NK-92 (cell line): ENCODE data around the gene RAD51B.
"Not testable (repeated sequence)": the region's sequence is repeated elsewhere in the genome, so short reads cannot be mapped to it uniquely, and the experiment has no call there.

Experiments
- DNase-seq: peaks from one replicate; lab custom pipeline; 2025; ENCODE audit not compliant: unreplicated experiment; lab: John Stamatoyannopoulos, UW

The RAD51B gene

DNA sequence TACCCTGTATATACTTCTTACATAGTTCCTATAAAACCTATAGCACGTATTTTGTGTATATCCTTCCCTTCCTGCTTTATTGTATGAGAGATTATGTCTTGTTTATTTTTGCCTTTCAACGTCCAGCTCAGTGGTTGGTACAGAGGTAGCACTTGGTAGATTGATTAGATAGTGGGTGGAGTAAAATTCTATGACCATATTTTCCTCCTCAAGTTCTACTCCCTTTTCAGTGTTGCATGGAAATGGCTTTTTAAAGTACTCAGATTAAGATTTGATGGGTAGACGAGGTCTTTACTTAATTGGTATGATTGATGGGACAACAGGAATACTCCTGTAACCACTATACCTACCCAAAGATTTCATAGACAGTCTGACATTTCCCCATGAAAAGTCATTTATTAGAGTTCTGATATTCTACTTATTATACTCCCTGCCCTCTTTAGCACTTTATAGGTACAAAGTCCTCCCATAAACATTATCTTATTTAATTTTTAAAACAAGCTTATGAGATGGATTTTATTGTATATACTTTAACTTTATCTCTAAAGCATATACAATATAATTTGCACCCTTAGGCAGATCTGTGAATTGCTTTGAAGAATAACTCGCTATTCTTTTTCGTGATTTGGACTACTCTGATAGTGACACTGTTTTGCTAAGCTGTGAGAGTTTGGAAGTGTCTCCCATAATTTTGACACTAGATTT is 348.0 kb downstream of the RAD51B start:
- no peak for DNase-seq

DNA sequence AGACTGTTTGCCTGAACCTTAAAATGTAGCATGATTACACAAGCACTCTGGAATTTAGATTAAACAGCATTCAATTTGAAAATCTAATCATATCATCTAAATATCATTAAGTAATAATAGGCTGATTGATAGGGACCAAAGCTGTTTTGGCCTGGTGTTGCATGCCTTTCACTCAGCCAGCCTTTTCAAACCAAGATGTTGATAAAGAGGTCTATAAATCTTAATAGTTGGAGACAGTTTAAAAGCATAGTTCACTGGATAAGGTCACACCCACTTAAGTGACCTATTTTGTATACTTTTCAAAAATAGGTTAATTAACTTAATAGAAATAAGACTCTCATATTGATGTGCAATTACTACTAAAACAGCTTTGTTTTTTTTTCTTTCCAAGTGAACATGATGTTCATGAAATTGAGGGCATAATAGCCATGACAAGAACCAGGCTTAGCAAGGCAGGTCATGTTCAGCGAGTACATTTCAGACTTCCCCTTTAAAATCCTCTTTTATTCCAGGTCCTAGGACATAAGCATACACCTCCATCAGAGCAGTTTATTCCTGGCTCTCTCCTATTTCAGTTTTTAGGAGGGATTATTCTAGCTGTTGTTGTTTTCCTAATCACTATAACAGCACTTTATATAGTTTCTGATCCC is 349.0 kb downstream of the RAD51B start:
- no peak for DNase-seq

DNA sequence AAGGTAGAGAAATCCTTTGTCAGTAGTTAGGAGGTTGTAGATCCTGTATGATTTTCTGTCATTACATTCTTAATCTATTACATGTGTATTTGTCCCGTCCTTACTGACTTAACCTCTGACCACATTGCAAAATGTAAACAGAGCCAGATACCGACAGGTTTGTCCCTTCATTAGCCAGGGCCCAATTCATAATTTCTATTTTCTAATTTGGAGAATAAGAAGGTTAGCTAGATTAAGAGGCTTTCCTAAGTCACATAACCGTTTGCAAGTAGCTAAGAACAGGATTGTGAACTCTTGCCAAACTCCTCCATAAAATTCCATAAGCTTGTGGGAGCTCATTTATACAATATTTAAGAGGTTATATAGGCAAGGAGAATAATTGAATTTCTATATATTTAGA is 352.6 kb downstream of the RAD51B start:
- DNase-seq: no peak

DNA sequence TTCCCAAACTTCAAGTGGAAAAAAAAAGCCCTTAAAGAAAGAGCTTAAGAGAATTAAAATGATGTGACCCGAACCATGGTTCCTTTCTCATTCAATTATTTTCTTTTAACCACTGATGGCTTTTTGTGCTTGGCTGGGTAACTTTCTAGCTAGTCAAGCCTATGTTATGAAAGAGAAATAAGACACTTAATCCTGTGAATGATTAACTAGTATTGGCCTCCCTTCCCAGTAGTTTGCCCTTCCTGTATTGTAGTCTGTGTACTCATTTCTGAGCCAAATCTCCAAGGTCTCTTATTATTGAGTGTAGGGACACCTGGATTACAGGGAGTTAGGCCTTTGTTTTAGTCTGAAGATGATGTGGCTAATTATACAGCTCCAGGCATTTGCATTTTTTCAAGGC is 353.0 kb downstream of the RAD51B start:
- DNase-seq: no peak

DNA sequence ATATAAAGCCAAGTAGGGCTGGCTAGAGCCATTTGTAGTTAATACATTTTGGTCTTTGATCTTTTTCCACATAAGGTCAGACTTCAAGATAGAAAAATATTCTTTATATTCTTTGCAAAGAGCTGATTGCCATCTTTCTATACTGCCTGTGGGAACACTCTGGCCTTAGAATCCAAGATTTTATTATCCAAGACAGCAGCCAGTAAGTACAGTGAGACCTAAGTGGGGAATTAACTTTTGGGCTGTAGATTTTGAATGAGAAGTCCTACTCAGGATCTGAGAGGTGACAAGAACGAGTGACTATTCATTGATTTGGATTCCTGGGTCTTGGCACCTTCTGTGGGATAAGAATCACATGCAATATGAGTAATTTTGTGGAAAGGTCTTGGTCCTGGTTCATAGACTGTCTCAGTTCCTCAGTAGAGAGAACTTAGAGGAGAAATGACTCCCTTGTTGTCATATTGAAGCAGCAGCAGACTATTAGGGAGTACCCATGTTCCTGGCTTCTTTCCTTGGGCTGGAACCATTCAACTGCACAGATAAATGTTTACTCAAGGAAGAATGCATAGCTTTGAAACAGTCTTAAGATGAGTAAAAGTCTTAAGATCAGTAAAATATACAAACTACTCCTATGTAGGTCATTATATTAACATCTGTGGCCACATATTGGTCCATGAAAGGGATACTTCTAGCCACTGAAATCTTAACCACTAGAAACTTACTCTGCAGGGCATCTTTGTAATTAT is 353.8 kb downstream of the RAD51B start:
- DNase-seq: no peak

DNA sequence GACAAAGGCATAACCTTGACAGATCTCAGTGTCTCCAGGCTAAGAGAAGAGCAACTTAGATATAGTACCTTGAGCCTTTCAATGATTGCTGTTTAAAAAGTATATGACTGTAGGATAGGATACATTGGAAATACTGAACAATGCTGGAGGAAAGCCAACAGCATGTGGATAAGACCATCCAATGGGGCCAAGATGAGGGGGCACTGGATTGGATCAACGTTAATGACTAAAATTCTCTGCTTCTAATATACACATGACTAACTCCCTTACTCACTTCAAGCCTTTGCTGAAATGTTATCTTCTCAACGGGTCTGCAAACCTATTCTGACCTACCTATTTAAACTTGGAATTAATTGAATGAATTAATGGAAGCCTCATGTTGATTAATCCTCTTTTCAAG is 354.9 kb downstream of the RAD51B start:
- DNase-seq: no peak

DNA sequence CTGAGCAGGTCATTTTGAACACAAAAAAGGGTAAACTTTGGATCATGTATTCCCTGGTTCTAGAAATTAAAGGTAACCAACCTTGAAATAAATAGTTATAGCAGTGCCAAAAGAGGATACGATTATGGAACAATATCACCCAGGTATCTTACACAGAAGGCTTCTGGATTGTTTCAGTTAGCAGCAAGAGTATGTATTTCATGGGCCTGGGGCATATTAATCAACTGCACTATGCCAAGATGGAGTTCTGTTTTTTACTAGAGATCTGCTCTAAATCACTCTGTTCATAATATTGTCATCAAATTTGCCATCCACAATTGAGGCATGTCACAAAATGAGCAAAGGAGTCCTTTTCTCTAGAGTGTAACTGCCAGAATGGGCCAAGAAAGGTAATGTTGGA is 357.1 kb downstream of the RAD51B start:
- DNase-seq: no peak

DNA sequence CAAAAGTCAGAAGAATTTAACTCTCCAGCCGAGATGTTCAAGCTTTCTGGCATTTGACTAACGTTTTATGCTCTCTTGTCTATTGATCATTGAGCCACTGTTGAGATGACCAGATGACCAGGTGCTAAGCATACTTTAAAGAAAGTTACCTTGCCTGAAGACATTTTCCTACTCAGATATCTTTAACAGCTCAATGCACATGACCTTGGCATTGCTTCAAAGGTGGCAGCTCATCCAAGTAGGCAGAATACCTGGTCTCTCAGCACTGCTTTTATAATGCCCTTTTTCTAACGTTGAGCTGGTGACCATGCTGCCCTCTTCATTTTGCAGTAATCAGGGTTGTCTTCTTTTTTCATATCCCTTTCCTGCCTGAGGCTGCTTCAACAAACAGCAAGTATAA is 358.1 kb downstream of the RAD51B start:
- DNase-seq: no peak

DNA sequence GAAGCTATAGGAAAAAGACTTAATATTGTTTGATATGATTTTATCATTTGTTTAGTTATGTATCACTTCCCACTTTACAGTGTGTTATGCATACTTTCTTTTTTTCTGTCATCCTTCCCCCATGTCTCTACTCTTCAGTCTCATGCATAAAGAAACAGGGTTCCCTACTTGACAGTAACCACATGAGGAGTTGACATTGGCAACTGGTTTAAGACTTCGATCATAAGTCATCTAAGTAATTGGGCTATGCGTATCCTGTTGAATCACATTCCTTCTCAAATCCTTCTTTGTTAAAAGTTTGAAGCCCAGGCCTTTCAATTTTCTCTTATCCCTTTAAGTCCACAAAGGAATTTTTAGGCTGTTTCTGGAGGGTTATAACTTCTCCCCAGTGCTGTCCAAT is 358.7 kb downstream of the RAD51B start:
- DNase-seq: no peak

DNA sequence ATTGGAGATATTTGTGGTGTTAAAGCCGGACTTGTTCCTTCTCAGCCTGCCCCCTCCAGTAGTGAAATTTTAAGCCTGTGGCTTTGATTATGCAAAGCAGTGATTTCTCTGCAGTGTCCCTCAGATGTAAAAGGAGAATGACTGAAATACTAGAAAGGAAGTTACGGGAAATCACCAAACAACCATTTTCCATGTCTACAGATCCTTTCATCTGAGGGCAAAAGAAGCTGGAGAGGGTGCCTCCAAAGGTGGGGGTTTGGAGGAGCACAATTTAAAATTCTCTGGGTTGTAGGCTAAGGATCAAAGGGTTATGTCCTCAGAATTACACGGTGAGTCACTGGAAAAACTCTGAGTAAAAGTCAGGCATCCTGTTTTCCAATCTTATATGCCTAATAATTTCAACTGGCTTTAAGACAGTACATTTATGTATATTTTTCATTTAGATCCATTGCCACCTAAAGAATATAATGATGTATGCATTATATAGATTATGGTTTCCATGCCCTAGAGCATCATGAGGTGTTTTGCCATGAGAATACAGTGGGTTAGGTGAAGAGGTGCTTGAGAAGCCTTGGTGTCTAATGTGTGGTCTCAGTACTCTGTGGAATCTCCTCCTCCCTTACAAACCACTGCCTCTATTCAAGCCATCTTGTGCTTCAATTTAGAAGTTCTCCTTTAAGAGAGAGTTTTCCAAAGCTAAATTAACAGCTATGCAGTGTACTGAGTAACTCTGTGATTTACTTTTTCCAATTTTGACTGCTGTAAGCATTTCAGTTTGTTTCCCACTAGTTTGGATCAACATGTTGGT is 362.1 kb downstream of the RAD51B start:
- DNase-seq: no peak

DNA sequence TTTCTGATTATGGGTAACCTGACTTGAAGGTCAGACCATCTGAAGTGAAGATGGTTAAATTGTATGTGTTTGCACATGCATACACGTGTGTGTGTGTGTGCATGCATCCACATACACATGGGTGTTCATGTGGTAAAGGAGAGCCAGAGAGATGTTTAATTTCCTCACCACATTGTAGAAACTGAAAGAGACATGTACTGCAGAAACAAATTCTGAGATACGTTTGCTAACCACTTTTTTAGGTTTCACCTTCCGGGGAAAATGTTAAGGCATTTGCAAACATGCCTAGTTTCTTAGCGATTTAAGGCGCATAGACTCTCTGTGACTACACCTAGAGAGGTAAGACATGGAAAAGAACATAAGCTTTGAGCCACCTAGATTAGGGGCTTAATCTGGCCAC is 362.9 kb downstream of the RAD51B start:
- no peak for DNase-seq

DNA sequence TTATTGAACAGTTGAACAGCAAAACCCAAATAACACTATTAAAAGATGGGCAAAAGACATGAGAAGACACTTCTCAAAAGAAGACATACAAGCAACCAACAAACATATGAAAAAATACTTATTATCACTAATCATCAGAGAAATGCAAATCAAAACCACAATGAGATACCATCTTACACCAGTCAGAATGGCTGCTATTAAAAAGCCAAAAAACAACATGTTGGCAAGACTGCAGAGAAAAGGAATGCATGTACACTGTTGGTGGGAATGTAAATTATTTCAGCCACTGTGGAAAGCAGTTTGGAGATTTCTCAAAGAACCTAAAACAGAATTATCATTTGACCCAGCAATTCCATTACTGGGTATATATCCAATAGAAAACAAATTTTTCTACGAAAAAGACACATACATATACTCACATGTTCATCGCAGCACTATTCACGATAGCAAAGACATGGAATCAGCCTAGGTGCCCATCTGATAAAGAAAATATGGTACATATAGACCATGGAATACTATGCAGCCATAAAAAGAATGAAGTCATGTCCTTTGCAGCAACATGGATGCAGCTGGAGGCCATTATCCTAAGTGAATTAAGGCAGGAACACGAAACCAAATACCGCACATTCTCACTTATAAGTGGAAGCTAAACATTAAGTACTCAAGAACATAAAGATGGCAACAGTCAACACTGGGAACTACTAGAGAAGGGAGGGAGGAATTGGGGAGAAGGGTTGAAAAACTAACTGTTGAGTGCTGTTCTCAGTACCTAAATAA is 367.1 kb downstream of the RAD51B start:
- DNase-seq: not testable (repeated sequence)

DNA sequence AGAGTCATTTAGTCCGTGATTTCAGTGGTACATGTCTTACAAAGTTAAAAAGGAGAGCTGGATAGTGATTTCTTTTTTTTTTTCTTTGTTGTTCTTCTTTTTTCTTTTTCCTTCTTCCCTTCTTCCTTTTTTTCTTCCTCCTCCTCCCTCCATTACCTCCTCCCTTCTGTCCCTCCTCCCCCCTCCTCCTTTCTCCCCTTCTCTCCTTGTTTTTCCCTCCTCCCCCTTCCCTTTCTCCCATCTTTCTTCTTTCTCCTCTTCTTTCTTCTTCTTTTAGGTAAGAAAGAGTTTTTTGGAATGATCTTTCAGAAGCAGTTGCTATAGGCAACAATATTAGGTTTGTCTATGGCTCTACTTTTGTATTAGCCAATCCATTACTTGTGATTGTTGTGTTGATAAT is 368.6 kb downstream of the RAD51B start:
- no peak for DNase-seq

DNA sequence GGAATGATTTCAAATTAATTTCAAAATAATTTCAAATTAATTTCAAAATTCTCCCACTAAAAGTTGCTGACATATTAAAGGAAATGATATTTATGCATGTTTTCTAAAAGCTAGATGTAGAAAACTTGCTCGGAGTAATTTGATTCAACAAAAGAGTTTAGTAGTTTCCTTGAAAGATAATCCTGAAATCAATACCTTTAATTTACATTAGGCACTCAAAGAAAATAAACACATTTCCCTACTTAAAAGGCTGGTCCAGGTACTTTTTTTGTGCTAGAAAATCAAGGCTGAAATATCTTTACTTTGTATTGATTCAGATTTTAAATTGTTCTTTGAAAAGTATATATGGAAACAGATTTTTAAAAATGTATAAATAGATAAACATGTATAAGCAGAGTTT is 370.5 kb downstream of the RAD51B start:
- no peak for DNase-seq

DNA sequence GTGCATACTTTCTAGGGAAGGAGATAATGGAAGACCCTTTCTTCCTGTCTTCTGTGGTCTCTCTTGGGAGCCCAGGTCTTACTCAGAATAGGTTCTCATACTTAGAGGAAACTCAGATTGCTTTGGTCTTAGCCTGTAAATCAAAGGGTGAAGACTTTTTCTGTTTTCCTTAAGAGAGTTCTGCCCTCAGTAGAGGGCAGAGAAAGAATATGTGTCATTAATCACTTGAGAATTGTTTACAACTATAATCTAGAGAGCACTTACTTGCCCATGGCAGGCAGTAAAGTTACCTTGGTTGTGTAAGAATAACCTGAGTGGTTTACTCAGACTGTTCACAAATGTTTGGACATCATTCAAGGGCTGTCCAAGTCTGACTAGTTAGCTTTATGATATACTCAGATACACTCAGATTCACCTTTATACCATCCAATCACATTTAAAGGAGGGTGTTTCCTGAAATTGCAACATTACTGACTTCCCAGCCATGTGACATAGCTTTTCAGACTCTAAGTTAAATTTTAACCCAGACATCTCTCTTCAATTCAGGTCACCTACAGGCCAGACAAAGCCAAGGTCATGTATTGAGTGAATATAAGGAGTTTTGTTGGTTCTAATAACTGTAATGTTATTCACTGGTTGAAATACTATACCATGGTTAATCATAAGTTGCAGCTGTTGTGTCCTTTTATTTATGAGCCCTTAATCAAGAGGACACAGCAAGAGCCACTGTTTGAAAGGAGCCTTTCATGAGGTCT is 372.2 kb downstream of the RAD51B start:
- DNase-seq: no peak

DNA sequence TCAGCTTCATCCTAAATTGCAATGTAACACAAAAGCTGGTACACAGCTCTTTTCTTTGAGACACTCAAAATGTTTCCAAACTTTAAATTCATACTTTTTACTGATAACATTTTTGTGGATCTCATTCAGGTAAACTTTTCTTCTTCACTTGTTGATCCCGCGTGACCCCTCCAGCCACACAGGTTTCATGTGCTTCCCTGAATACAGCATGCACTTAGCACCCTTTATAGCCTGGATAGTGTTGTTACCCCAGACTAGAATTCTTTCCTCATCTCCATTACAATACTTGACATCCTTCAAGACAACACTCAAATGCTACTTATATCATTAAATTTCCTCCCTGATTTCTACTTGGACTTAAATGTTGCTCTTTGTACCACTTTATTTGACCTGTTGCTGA is 373.4 kb downstream of the RAD51B start:
- DNase-seq: no peak

DNA sequence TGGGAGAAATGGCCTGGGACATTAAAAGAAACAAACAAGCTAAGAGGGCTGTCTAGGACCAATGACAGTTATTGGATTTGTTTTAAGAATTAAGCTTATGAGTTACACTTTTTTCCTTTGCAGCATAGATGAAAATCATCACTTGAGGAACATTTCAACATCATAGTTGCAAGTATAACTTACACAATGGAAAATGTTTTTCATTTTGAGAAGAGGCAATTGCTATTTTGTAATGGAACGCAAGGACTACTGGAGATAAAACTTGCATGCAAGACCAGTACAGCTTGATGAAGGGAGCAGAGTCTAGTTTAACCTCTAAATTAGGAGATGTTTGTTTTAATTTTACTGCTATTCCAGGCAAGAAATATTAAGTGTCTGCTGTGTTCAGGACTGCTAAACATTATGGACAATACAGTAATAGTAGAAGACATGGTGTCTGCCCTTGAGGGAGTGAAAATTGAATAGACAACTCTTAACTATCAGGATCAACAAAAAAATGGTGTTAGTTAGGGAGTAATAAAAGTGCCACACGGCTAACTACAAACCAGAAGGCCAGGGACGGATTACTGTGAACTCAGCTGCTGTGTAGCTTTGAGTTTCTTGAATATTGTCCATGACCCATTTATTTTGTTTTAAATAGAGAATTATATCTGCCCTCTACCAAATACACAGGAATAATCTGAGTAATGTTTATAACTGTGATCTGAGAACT is 374.5 kb downstream of the RAD51B start:
- DNase-seq: no peak

DNA sequence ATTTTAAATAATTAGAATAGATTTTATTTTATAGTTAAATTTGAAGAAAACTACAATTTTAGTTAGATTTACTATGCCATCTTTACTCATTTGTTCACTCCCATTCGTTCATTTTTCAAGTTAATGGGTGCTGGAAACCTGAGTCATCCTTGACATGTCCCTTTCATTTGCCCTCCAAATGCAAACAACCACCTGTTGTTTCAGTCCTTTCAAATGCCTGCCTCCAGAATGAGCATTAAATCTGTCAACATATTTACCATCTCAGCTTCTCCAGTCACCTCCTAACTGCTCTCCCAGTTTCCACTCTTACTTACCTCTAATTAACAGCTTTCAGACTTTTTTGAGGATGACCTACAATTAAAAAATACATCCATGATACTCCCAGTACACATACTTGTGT is 375.5 kb downstream of the RAD51B start:
- DNase-seq: no peak

DNA sequence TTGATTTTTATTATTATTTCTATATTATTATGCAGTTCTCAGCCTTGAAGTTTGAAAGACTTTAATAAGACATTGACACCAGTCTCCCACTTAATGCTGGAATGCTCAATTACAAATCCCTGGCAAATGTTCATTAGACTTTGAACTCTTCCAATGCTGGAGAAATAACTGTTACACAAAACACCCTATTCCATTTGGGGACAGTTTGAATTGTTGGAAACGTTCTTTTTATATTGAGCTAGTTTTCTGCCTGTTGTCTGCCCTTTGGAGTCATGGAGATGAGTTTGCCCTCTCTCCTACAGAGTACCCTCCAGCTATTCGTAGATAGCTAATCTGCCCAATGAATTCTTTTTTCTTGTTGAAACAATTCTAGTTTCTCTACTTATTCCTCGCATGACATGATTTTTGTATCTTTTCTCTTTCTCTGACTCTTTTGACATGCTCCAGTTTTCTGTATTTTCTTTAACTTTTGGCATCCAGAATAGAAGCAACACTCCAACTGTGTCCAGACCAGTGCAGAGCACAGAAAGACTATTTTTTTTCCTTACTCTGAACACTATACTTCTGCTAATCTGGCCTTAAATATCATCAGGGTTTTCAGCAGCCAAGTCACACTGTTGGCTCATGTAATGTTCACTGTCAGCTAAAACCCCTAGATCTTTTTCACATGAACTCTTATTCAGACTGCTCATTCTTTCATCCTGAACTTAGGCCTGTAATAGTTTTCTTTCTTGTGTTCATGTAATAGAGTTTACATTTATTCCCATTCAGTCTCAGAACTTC is 379.3 kb downstream of the RAD51B start:
- no peak for DNase-seq
